GM23338 (cell line): Measurements from ENCODE around the gene CAMSAP2. TPM values are rescaled to one million over a fixed set of nuclear protein-coding genes. Genes with fewer than 3 reads are reported as not detected.
A peak's percentile ranks its signal among the peaks of the same experiment; 100 is the strongest.

Source experiments
- ATAC-seq: fragments of 200-7000 bp; cut with Tn5 transposase; 3 replicates; pipeline ENCODE4 v1.9.1; 2020
- DNase-seq: peaks from one replicate; pipeline ENCODE4 v3.0.0-alpha.2; 2015; ENCODE audit warnings: low spot score
- H2AFZ ChIP-seq: fragments of 200-600 bp; sonication (generic); 2 replicates; pipeline ENCODE4 v1.8.0; 2016; ENCODE audit warnings: antibody characterized with exemption, mild to moderate bottlenecking, moderate library complexity
- H3F3A ChIP-seq: fragments of 200-600 bp; sonication (generic); replicated peaks from 2 replicates; pipeline ENCODE4 v1.8.0; 2017; ENCODE audit warnings: antibody characterized with exemption, mixed run types, low read depth
- H3K27ac ChIP-seq: fragments of 200-600 bp; sonication (generic); 2 replicates; pipeline ENCODE4 v1.6.1; 2016; ENCODE audit warnings: low read depth
- H3K27me3 ChIP-seq: fragments of 200-600 bp; sonication (generic); 2 replicates; pipeline ENCODE4 v1.8.0; 2016; ENCODE audit warnings: mild to moderate bottlenecking, mixed run types, moderate library complexity; ENCODE audit not compliant: insufficient read depth
- H3K36me3 ChIP-seq: fragments of 200-600 bp; sonication (generic); 2 replicates; pipeline ENCODE4 v1.8.0; 2016; ENCODE audit warnings: mild to moderate bottlenecking; ENCODE audit not compliant: insufficient read depth
- H3K4me1 ChIP-seq: fragments of 200-600 bp; sonication (generic); 2 replicates; pipeline ENCODE4 v1.8.0; 2016; ENCODE audit warnings: mild to moderate bottlenecking, moderate library complexity; ENCODE audit not compliant: insufficient read depth
- H3K4me2 ChIP-seq: fragments of 200-600 bp; sonication (generic); 2 replicates; pipeline ENCODE4 v1.7.1; 2017; ENCODE audit warnings: mixed run types
- H3K4me3 ChIP-seq: fragments of 200-600 bp; sonication (generic); 2 replicates; pipeline ENCODE4 v1.6.1; 2016; ENCODE audit warnings: mixed run types
- H3K79me2 ChIP-seq: fragments of 200-600 bp; sonication (generic); replicated peaks from 2 replicates; pipeline ENCODE4 v1.8.0; 2017; ENCODE audit warnings: mild to moderate bottlenecking; ENCODE audit not compliant: insufficient read depth
- H3K9me2 ChIP-seq: fragments of 200-600 bp; sonication (generic); 2 replicates; pipeline ENCODE4 v1.8.0; 2017; ENCODE audit not compliant: insufficient read depth
- H4K20me1 ChIP-seq: fragments of 200-600 bp; sonication (generic); replicated peaks from 2 replicates; pipeline ENCODE4 v1.8.0; 2017; ENCODE audit warnings: mild to moderate bottlenecking; ENCODE audit not compliant: insufficient read depth
- H3K27ac Mint-ChIP-seq: 2 replicates; pipeline ENCODE4 v1.8.0; 2020; ENCODE audit warnings: inconsistent platforms, mild to moderate bottlenecking, moderate library complexity, mixed read lengths
- H3K27me3 Mint-ChIP-seq: 3 replicates; pipeline ENCODE4 v1.8.0; 2022; ENCODE audit warnings: low read depth, mild to moderate bottlenecking, moderate library complexity, mixed read lengths, inconsistent platforms; ENCODE audit not compliant: insufficient read depth, poor library complexity
- H3K36me3 Mint-ChIP-seq: 3 replicates; pipeline ENCODE4 v1.8.0; 2021; ENCODE audit warnings: low read depth, mild to moderate bottlenecking, inconsistent platforms, moderate library complexity, mixed read lengths
- H3K4me1 Mint-ChIP-seq: 3 replicates; pipeline ENCODE4 v1.8.0; 2020; ENCODE audit warnings: mild to moderate bottlenecking, inconsistent platforms, mixed read lengths
- H3K4me3 Mint-ChIP-seq: 3 replicates; pipeline ENCODE4 v1.8.0; 2021; ENCODE audit warnings: moderate library complexity, mild to moderate bottlenecking, inconsistent platforms, mixed read lengths
- H3K9me3 Mint-ChIP-seq: 3 replicates; pipeline ENCODE4 v1.8.0; 2020; ENCODE audit warnings: moderate library complexity, mild to moderate bottlenecking, inconsistent platforms, mixed read lengths
- CREB1 ChIP-seq: fragments of 250-450 bp; sonication (Bioruptor Pico); IDR thresholded peaks from 2 replicates; pipeline ENCODE4 v1.5.0; 2020; ENCODE audit warnings: low read depth, mild to moderate bottlenecking, moderate library complexity
- CTCF ChIP-seq, 2 experiments: fragments of 200-600 bp in 1 of 2; sonication (generic) in 1 of 2; conservative IDR thresholded peaks; 2 replicates each; pipeline versions ENCODE4 v1.5.1 to v1.6.1; 2016 to 2017; ENCODE audit warnings: antibody characterized with exemption in 2 of 2, low read depth in 2 of 2, mild to moderate bottlenecking in 2 of 2, moderate library complexity in 1 of 2
- ETS1 ChIP-seq: IDR thresholded peaks from 2 replicates; pipeline ENCODE4 v1.6.1; 2016; ENCODE audit warnings: antibody characterized with exemption
- EZH2 ChIP-seq: fragments of 200-600 bp; sonication (generic); IDR thresholded peaks from one replicate; pipeline ENCODE4 v1.8.0; 2017; ENCODE audit warnings: antibody characterized with exemption, mild to moderate bottlenecking, low read depth; ENCODE audit not compliant: unreplicated experiment
- EZH2phosphoT487 ChIP-seq: fragments of 200-600 bp; sonication (generic); IDR thresholded peaks from one replicate; pipeline ENCODE4 v1.8.1; 2018; ENCODE audit warnings: antibody characterized with exemption; ENCODE audit not compliant: unreplicated experiment
- JUNB ChIP-seq: IDR thresholded peaks from one replicate; pipeline ENCODE4 v1.6.1; 2016; ENCODE audit warnings: antibody characterized with exemption; ENCODE audit not compliant: unreplicated experiment
- NANOG ChIP-seq: IDR thresholded peaks from 2 replicates; pipeline ENCODE4 v1.6.1; 2016; ENCODE audit warnings: antibody characterized with exemption, borderline replicate concordance
- POLR2AphosphoS5 ChIP-seq: IDR thresholded peaks from 2 replicates; pipeline ENCODE4 v1.6.1; 2016; ENCODE audit warnings: antibody characterized with exemption, low read depth
- REST ChIP-seq: IDR thresholded peaks from one replicate; pipeline ENCODE4 v1.6.1; 2018; ENCODE audit warnings: antibody characterized with exemption; ENCODE audit not compliant: unreplicated experiment
- STAT1 ChIP-seq: IDR thresholded peaks from one replicate; pipeline ENCODE4 v1.6.1; 2016; ENCODE audit warnings: antibody characterized with exemption; ENCODE audit not compliant: unreplicated experiment
- ZNF114 ChIP-seq: fragments of 250-450 bp; sonication (Bioruptor Pico); IDR thresholded peaks from 2 replicates; pipeline ENCODE4 v1.5.0; 2020; ENCODE audit warnings: mild to moderate bottlenecking, moderate library complexity
- ZNF331 ChIP-seq: fragments of 250-450 bp; sonication (Bioruptor Pico); IDR thresholded peaks from 2 replicates; pipeline ENCODE4 v1.5.0; 2020; ENCODE audit warnings: low read depth, mild to moderate bottlenecking, moderate library complexity
- ZNF462 ChIP-seq: fragments of 250-450 bp; sonication (Bioruptor Pico); IDR thresholded peaks from 2 replicates; pipeline ENCODE4 v1.5.0; 2020; ENCODE audit warnings: mild to moderate bottlenecking, moderate library complexity
- polyA plus RNA-seq: library from polyadenylated mRNA; unstranded; fragments of >200 nt; fragmentation: Nextera tagmentation; extraction: Ambion mirVana; gene quantifications from 2 replicates; pipeline ENCODE4 v1.2.1, GENCODE V29; 2016
- total RNA-seq: library from RNA; depleted of rRNA; stranded (reverse); fragments of >200 nt; shearing (Covaris generic); gene quantifications from 2 replicates; pipeline ENCODE4 v1.2.3, GENCODE V29; 2014

The CAMSAP2 gene
- total and polyA plus RNA-seq, 2 experiments from 2014 or later: 9.1 to 21.3 TPM

GRCh38 chr1:200802865-200803512 is 64.3 kb downstream of the CAMSAP2 start:
- Histone ChIP-seq H3K36me3 (0 out of 2 replicates have a peak, but pooled peaks cover 2% of the 10 kb centered on the region), H3K9me2 (no peaks in the 10 kb centered on the region), H3K4me3 (no peak overlapping the region), H3K27ac (peak overlapping the region; percentile 28; the same call in 1 of the 2 replicates), H3F3A (no peaks in the 10 kb centered on the region), H3K4me2 (no peak overlapping the region), H2AFZ (no peak overlapping the region), H4K20me1 (no peaks in the 10 kb centered on the region), H3K79me2 (peaks cover 53% of the 10 kb centered on the region), H3K4me1 (peaks cover 18% of the 10 kb centered on the region), H3K27me3 (no peaks in the 10 kb centered on the region)
- peaks cover 2% of the 10 kb centered on the region for H3K27me3 Mint-ChIP-seq
- no peak overlapping the region for H3K4me3 Mint-ChIP-seq
- ATAC-seq (peak; percentile 99), DNase-seq (peak; percentile 98)
- no peaks in the 10 kb centered on the region for H3K36me3 Mint-ChIP-seq
- H3K9me3 Mint-ChIP-seq: no peaks in the 10 kb centered on the region
- H3K27ac Mint-ChIP-seq: peak overlapping the region; percentile 32; the same call in 1 of the 2 replicates
- H3K4me1 Mint-ChIP-seq: peaks cover 44% of the 10 kb centered on the region
- no peak for TF ChIP-seq REST
- TF ChIP-seq ETS1: no peak
- TF ChIP-seq EZH2: no peak
- TF ChIP-seq EZH2phosphoT487: no peak
- no peak for TF ChIP-seq JUNB
- TF ChIP-seq CREB1 (CRISPR knock-in tag): peak; percentile 58; the same call in 1 of the 2 replicates
- TF ChIP-seq ZNF331 (CRISPR knock-in tag): no peak
- TF ChIP-seq STAT1: no peak
- TF ChIP-seq CTCF (conservative IDR thresholded peaks at IDR 0.05; ENCODE audit: low read depth in 2 of 2): peak; percentile 99 to 100
- TF ChIP-seq NANOG: no peak
- no peak for TF ChIP-seq ZNF114 (CRISPR knock-in tag)
- TF ChIP-seq ZNF462: peak; percentile 68; the same call in 1 of the 2 replicates
- TF ChIP-seq POLR2AphosphoS5: no peak
